ENCODE results near the gene SUPT3H. TPM values are rescaled to one million over a fixed set of nuclear protein-coding genes. Genes with fewer than 3 reads are reported as not detected.

SUPT3H gene
- total RNA-seq, 1 donor from 2014 or later, result 23.2 TPM

DNA sequence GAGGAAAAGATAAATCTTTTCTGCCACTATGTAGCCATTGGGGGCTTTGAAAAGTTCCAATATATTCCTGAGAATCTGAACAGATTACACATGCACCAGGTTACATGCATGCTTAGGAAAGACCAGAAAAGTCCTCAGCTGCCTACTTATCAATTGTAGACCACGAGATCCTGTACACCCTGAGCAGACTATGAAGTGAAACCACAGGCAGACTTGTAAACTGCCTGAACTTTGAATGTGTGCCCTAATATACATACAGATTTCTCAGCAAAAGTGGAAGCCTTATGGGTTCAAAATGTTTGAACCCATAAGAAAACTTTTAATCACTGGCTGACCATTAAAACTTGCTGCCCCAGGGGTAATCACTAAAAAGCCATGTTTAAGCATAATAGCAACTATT is 323.1 kb downstream of the SUPT3H start:
- H3K27ac Mint-ChIP-seq, result no peak overlapping the region
- H3K4me3 Mint-ChIP-seq, result no peak overlapping the region
- H3K27me3 Mint-ChIP-seq (ENCODE audit: low read depth), result no peaks in the 10 kb centered on the region
- no peak for DNase-seq (ENCODE audit: low spot score in 2 of 2, unreplicated experiment in 2 of 2)
- peaks cover 17% of the 10 kb centered on the region for H3K4me1 Mint-ChIP-seq
- peaks cover 11% of the 10 kb centered on the region for H3K9me3 Mint-ChIP-seq
- H3K36me3 Mint-ChIP-seq, result no peaks in the 10 kb centered on the region
- TF ChIP-seq, protein P1, sequence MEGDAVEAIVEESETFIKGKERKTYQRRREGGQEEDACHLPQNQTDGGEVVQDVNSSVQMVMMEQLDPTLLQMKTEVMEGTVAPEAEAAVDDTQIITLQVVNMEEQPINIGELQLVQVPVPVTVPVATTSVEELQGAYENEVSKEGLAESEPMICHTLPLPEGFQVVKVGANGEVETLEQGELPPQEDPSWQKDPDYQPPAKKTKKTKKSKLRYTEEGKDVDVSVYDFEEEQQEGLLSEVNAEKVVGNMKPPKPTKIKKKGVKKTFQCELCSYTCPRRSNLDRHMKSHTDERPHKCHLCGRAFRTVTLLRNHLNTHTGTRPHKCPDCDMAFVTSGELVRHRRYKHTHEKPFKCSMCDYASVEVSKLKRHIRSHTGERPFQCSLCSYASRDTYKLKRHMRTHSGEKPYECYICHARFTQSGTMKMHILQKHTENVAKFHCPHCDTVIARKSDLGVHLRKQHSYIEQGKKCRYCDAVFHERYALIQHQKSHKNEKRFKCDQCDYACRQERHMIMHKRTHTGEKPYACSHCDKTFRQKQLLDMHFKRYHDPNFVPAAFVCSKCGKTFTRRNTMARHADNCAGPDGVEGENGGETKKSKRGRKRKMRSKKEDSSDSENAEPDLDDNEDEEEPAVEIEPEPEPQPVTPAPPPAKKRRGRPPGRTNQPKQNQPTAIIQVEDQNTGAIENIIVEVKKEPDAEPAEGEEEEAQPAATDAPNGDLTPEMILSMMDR (IDR thresholded peaks at IDR 0.05; ENCODE audit: unreplicated experiment), result no peak

DNA sequence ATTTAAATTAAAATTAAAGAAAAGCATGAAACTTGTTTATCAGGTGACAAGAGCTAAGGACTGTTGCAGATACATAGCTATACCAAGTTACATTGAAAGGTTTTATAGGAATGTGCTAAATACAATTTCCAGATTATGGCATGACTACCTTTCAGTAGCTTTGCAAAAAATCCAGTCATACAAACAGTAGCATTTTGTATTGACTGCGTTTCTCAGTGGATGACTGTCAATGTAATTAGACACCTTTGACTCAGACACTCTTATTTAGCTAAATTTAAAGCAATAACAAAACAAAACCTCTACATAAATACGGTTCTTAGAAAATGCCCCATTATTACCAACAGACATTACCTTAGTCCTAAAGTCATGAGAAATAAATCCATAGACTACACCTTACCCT is 325.4 kb downstream of the SUPT3H start:
- Mint-ChIP-seq H3K27me3 (ENCODE audit: low read depth) (no peaks in the 10 kb centered on the region), H3K36me3 (peaks cover 10% of the 10 kb centered on the region), H3K4me1 (peaks cover 9% of the 10 kb centered on the region), H3K9me3 (peaks cover 21% of the 10 kb centered on the region), H3K4me3 (no peak overlapping the region), H3K27ac (no peak overlapping the region)
- no peak for DNase-seq (ENCODE audit: low spot score in 2 of 2, unreplicated experiment in 2 of 2)
- TF ChIP-seq, protein P1 (IDR thresholded peaks at IDR 0.05; ENCODE audit: unreplicated experiment), result no peak

DNA sequence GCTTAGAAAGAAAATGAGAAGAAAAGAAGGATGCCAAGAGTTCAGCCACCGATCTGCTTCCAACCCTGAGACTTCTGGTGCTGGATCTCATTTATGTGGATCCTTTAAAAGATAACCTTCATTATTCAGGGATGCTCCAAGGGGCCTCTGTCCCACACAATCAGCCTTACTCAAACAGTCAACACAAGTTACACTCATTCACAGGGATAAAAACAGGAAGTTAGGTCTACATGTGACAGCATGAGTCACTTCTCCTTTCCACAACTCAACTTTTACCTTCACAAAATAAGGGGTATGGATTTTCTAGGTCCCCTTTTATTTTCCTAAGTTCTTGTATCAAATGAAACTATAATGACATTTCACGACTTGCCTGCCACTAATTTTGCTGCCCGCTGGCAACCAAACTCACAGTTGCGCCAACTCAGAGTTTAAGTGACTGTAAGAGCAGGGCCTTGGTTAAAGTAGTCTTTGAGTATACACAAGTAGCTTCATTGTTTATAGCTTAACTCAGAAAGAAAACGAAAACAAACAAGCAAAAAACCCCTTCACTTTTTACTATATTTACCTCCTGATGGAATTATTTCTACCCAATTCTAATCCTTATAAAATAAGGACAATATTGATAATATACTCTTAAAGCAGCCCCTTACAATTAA is 328.4 kb downstream of the SUPT3H start:
- Mint-ChIP-seq H3K4me1 (peaks cover 7% of the 10 kb centered on the region), H3K9me3 (peaks cover 18% of the 10 kb centered on the region), H3K36me3 (peaks cover 10% of the 10 kb centered on the region), H3K27me3 (ENCODE audit: low read depth) (no peaks in the 10 kb centered on the region), H3K4me3 (no peak overlapping the region), H3K27ac (no peak overlapping the region)
- TF ChIP-seq, protein P1 (IDR thresholded peaks at IDR 0.05; ENCODE audit: unreplicated experiment), result no peak
- DNase-seq (ENCODE audit: low spot score in 2 of 2, unreplicated experiment in 2 of 2), result no peak

DNA sequence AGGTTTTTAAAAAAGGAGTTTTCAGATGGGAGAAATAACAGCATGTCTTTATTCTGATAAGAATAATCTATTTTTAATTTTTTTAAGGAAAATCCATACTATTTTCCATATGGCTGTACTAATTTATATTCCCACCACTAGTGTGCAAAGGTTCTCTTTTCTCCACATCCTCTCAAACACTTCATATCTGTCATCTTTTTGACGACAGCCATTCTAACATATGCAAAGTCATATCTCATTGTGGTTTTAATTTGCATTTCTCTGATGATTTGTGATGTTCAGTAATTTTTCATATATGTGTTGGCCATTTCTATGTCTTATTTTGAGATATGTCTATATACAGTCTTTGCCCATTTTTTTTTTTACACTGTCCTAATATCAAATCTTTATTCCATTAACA is 330.2 kb downstream of the SUPT3H start:
- Mint-ChIP-seq H3K9me3 (peaks cover 18% of the 10 kb centered on the region), H3K36me3 (peaks cover 10% of the 10 kb centered on the region), H3K4me1 (peaks cover 7% of the 10 kb centered on the region), H3K27me3 (ENCODE audit: low read depth) (no peaks in the 10 kb centered on the region), H3K27ac (no peak overlapping the region), H3K4me3 (no peak overlapping the region)
- TF ChIP-seq, protein P1 (IDR thresholded peaks at IDR 0.05; ENCODE audit: unreplicated experiment), result no peak
- DNase-seq (ENCODE audit: low spot score in 2 of 2, unreplicated experiment in 2 of 2), result no peak

- Mint-ChIP-seq H3K27ac (no peak overlapping the region), H3K9me3 (peaks cover 18% of the 10 kb centered on the region), H3K27me3 (ENCODE audit: low read depth) (no peaks in the 10 kb centered on the region), H3K36me3 (peaks cover 10% of the 10 kb centered on the region), H3K4me3 (no peak overlapping the region), H3K4me1 (peaks cover 4% of the 10 kb centered on the region)
- TF ChIP-seq, protein P1 (IDR thresholded peaks at IDR 0.05; ENCODE audit: unreplicated experiment), result no peak
- no peak for DNase-seq (ENCODE audit: low spot score in 2 of 2, unreplicated experiment in 2 of 2)
Measured at GRCh38 chr6:45045253-45045601, 332.5 kb downstream of the SUPT3H start.
